Measurements from ENCODE around the gene DUSP3.

The DUSP3 gene

DNA sequence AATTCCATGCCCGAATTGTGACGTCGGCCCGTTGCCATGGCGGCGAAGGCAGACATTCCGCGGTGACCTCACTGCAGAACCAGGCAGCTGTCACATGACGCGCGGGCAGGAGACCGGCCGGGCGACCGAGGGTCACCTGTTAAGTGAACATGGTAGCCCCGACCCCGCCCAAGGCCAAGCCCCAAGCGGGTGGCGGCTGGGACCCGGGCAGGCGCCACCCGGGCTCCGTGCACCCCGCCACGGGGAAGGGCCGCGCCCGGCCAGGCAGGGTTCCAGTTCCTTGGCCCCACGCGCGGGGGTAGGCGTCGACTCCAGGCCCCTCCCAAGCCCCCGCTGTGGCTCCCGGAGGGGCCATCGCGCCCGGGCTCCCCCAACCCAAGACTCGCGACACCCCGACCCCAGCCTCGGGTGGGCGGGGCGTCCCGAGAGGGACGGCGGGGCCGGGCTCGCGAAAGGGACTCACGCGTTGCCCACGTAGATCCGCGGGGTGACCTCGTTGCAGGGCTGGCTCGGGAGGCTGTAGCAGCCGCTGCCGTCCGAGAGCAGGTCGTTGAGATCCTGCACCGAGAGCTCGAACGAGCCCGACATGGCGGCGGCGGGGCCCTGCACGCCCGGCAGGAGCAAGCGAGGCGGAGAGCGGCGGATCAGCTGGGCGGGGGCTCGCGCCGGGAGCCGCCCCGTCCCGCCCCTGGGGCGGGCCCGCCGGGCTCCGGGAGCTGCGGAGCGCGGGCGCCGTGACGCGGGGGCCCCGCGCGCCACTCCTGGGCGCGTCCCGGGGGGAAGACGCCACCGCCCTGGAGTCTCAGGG, at the start of gene DUSP3:
Gene DUSP3, minus strand, starts transcription at position 641 of the 808 bp plus-strand sequence. Its CDS starts 53 bp downstream, at position 588.
- peak; percentile 59 for DNase-seq (ENCODE audit: low read depth)

DNA sequence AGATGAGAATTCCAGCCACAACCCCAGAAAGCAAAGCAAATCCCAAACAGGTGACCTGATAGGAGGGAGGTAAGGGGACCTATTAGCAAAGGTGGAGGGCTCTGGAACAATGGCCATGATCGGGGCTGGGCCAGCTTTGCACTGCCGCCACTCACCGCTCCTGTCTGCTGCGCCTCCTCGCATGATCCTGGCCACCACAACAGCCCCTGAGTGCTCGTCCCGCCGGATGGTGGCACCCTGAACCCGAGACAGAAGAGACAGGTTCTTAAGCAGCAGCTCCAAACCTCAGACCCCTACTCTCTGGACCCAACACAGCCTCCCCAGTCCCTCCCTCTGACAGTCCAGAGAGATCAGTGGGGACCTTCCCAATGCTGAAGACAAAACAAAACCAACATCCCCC, 48.8 kb upstream of the DUSP3 start:
- DNase-seq (ENCODE audit: low read depth), result no peak

DNA sequence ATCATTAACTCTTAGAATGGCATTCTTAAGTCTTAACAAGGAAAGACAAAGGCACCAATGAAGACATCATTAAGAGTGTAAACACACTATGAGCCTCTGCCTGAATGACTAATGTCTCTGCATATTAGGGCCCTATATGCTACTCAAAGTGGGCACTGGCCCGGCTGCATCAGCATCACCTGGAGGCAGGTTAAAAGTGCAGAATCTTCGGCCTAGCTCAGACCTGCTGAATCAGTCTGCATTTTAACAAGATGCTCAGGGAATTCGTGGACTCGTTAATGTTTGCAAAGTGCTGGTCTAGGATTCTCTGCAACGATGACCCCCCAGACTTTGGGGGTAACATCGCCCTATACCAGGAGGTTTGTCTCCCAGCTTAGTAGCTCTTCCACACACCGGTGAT, 47.4 kb upstream of the DUSP3 start:
- DNase-seq (ENCODE audit: low read depth), result no peak

DNA sequence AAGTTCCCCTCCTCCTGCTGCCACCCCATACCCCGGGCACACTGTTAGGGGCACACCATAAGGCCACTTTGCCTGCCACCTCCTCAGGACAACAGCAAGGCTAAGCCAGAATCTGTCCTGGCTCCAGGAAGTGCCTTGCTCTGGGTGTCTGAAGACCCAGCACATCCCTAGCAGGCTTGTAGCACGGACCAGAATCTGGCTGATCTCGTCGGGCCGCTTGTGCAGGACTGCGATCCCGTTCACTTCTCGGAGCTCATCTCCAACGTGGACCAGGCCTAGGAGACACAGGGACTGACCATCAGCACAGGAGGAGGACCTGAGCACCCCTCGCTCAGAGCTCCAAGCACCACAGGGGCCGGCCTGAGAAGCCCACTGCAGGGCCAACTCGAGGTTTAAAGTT, 46.8 kb upstream of the DUSP3 start:
- DNase-seq (ENCODE audit: low read depth), result no peak

DNA sequence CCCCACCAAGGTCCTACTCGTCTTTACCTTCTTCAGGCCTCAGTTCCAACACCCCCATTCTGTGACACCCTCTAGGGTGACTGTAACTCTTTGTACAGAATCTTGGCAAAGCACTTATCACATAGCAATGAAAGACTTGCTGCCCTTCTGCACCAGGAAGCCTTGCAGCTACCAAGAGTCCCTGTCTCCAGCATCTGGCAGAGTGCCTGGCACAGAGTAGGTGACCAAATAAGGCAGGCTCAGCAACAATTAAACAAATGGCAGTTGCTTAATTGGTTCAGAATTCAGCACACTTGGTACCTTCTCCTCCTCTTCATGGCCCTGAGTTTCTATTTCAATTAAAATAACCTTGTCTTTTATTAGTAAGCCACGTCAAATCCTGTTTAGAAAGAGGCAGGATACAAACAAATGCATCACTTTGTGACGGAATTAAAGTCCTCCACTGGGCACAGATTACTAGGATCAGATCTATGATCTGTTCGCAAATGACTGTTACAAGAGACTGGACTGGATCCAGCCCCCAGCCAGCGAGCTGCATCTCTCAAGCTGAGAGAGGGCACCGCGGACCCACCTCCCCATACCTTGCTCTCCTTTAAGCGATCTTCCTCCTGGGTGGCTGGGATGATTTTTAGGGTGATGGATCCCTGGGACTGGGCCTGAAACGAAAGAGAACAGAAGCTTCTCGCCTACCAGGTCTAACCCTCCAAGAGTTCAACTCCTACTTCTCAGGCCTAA, 44.7 kb upstream of the DUSP3 start:
- DNase-seq (ENCODE audit: low read depth), result no peak

DNA sequence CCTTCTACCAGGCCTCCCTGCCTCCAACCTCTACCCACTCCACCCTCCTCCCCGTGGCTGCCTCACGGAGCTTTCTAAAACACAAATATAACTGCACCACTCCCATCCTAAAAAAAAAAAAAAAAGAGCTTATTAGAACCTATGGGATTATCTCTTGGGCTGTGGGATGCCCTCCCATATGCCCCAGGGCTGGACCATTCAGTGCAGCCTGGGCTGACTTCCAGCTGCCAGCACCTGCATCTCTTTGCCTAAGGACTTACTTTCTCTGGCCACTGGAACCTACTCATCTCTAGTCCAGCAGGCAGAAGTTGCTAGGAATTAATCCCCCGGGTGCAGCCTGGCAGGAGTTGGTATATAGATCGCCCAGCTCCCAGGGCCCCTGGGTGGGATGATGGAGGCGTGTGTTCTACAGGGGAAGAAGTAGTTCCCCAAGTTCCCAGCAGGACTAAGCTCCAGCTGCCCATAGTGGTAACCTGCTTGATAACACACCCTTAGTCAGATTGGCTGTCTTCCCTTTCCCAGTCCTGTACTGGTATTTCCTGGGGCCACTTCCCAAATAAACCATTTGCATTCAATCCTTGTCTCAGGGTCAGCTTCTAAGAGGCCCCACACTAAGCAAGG, 43.9 kb upstream of the DUSP3 start:
- no peak for DNase-seq (ENCODE audit: low read depth)

DNA sequence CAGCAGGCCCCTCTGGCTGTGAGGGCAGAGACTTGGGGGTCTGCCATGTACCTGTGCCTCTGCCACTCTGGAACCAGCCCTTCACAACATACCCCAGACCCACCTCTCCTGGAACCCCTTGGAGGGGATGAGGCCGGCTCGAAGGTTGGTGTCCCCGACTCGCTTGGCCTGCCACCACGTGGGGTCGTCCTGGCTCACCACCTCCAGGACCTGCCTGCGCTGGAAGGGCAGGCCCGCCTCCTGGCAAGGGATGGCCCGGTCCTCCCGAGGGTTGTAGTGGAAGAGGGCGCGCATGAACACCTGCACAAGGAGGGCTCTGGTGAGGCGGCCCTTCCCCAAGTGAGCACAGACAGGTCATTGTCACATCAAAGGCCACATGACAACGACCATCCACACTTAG, 42.0 kb upstream of the DUSP3 start:
- DNase-seq (ENCODE audit: low read depth), result no peak

DNA sequence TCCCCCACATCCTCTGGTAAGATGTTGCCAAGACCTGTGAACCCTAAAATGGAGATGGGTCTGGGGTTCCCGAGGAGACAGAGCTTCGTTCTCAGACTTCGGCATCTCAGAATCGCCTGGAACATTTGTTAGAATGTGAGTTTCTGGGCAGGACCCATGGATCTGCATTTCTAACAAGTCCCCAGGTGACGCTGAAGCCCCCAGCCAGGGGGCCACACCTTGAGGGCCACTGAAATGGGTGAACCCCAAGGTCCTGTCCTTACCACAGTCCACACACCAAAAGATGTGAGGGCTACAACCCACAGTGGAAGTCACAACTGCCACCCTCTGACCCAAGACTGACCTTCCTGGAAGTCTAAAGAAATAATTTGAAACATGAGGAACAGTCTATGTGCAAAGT, 40.2 kb upstream of the DUSP3 start:
- no peak for DNase-seq (ENCODE audit: low read depth)

DNA sequence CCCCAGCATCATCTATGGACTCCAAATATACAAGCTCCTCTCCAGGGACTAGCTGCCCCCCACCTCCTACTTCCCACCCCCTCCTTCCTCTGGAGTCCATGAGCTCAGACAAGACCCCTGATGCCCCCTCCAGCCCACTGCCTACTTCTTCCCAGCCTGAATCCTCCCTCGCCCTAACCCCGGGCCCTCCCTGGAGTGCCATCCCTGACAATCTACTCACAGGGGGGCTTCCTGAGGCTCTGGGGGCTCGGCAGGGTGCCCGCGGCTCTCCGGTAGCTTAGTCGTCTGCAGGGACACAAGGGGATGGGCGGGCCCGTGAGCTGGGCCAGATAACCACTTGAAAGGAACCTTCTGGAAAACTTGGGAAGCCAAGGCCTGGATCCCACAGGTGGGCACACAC, 39.0 kb upstream of the DUSP3 start:
- no peak for DNase-seq (ENCODE audit: low read depth)

DNA sequence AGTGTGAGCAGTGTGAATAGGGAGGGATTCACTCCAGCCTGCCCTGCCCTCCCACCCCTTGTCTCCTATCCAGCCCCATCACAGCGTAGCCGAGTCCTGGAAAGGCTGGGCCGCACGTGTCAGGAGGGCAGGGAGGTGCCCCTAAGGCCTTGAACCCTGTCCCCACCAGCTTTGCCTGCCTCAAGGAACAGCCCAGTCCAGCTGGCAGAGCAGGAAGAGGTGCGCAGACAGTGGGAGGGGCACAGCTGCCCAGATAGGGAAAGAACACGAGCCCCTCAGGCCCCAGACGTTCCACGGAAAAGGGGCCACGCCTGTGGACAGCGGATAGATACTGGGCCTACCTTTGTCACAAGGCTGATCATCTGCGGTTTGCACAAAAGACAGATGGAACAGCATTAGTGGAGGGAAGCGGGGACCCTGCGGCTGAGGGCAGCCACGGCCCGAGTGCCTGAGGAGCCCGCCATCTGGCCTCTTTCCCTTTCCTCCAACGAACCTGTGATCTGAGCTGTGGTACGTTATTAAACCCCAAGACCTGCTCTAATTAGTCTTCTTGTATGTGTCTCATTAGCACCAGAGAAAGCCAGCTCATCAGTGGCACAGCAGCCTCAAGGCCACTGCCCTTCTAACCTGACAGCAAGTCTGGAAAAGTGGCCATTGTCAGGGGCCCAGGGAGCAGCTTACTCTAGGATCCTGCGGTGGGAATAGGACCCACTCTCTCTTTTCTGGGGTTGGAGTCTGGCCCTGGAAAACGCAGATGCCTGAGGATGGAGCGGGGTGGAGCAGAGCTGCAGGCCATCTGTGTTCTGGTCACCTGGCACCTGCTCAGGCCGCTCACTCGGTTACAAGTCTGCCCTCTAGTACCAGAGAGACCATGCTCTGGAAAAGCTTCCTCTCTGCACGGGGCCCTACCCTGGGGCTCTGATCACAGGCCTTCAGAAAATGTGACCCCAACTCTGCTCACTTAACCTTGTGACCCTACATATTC, 37.9 kb upstream of the DUSP3 start:
- no peak for DNase-seq (ENCODE audit: low read depth)

DNA sequence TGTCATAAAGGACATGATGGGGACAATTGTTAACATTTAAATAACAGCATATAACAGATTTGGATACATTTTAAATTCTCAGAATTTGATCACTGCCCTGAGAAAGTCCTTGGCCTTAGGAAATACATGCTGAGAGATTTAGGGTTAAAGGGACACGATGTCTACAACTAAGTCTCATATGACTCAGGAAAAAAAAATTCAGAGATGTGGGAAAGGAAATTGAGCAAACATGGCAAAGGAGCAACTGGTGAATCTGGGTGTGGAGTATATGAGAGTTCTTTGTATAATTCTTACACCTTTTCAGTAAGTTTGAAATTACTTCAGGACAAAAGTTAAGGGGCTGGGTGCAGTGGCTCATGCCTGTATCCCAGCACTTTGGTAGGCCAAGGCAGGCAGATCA, 35.9 kb upstream of the DUSP3 start:
- DNase-seq (ENCODE audit: low read depth), result no peak

DNA sequence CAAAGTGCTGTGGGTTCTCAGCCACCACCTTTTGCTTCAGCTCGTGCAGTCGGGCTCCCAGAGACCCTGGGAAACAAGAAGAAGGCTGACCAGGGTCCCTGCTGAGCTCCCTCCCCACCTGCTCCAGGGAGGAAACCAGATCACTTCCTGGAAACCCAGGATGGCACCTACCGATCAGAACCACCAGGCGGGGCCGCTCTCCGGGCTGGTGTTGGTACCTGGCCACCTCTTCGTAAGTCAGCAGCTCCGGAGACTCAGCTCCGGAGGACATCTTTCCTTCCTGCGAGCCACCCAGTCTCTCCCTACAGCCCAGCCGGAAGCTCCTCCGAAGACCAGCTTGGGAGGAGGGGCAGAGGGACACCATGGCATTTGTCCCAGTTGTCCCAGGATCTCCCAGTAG, 35.2 kb upstream of the DUSP3 start:
- DNase-seq (ENCODE audit: low read depth), result no peak

DNA sequence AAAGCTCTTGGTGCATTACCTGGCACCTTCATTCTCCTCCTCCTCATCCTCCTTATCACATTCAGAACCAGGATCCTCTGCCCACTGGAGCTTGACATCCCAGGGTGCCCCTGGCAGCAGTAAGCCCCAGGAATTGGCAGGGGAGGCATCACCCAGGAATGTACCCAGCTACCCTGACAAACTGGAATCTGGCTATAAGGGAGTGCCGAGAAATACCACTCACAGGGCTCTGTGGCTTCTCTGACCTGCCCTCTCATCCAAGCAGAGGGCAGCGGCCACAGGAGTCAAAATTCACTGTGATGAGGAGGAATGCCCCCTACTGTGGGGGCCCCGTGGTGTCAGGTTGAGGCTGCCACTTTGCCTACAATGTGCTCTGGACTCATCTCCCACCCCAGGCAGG, 34.6 kb upstream of the DUSP3 start:
- DNase-seq (ENCODE audit: low read depth), result no peak

DNA sequence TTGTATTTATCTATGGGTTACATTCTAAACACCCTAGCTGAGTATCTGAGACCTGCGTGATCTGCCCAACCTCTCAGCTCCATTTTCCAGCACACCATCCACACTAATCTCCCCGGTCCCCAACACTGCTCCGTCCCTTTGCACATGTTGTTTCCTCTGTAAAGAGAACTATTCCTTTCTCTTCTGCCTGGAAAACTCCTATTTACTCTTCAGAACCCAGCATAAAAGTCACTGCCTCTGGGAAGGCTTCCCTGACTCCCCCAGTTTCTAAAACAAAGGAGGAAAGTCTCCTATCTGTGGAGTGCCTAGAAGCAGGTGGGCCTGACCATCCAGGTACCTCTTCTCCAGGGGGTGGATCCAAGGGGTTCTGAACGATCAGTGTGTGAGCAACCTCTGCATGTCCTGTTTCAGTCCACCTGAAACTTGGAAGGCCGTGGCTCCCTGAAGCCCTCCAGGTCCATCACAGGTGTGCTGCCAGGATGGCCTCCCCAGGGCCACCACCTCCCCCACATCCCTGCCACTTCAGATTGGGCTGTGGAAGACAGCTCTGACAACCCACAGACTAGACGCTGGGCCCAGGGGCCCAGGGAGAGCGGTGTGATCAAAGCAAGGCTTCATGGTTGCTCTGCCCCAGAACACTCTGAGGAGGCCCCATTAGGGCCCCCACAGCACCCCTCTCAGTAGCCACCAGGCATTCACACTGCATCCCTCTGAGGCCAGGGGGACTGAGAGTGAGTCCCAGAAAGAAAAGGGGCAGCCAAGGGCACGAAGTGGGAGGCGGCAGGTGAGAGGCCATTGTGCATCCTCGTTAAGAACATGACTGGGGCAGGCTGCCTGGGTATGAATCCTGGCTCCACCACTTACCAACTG, 33.9 kb upstream of the DUSP3 start:
- no peak for DNase-seq (ENCODE audit: low read depth)

DNA sequence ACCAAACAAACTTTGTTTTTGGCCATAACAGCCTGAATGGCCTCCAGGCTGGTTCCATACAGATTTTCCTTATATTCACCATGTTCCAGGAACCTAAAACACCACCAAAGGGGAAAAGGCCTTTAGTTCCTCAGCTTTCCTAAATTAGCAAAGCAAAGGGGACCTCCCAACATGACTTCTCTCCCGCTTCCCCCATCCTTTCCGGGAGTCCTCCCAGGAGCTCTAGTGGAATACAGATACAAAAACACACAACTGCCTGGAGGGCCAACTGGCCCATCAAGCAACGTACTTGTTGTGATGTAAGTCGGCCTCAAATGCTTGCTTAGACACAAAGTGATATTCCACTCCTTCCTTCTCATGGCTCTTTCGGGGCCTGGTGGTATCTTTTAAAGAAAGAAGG, 32.0 kb upstream of the DUSP3 start:
- DNase-seq (ENCODE audit: low read depth), result no peak

DNA sequence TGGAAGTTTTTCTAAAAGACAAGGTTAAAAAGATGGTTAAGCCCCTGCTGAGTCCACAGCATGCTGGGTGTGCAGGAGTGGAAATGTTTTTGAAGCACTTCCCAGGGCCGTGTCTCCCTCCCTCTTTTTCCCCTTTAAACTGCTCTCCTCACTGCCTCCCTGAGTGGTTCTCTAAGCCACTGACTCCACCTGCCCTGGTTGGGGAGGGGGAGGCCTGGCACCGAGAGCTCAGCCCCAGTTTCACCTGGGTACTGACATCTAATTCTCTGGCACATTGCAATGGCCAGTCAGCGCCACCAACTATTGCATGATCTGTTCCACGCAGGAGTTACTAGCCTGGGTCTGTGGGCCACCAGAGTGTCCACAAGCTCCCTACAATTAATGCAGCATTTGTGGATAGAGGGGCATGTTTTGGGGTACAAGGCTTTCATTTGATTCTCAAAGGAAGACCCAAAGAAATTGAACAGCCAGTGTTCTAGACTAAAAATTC, 31.5 kb upstream of the DUSP3 start:
- DNase-seq (ENCODE audit: low read depth), result no peak

DNA sequence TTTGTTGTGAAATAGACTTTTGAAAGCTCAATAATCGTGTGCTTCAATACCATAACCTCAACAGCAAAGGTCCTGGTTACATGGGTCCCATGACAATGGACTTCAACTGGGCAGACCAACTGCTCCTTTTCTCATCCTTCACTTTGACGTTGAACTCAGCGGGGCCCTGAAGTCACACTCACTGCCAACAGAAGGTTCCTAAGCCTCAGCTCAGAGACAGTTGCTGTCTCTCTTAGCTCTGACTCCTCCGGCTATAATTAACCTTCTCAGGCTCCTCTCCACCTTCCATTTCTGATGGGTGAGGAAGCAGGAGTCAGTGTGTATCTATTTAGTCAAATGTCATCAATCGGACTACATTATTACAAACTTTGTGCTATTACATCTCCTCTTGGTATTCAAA, 30.3 kb upstream of the DUSP3 start:
- no peak for DNase-seq (ENCODE audit: low read depth)

DNA sequence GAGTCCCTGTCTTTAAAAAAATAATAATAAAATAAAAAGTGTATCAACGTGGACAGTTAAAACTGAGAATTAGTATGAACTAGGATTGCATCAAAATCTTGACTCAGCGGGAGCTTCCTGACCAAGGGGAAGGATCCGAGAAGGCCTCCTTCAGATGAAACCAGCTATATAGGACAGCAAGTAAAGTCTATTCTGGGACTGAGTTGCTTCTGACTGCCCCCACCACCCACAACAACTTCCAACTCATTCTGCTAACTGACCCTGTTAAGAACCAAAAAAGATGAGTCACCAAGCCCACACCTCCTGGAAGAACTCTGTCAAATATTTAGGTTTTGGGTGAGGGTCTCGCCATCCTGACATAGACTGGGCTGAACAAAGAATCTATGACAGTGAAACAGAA, 29.3 kb upstream of the DUSP3 start:
- DNase-seq (ENCODE audit: low read depth), result no peak

DNA sequence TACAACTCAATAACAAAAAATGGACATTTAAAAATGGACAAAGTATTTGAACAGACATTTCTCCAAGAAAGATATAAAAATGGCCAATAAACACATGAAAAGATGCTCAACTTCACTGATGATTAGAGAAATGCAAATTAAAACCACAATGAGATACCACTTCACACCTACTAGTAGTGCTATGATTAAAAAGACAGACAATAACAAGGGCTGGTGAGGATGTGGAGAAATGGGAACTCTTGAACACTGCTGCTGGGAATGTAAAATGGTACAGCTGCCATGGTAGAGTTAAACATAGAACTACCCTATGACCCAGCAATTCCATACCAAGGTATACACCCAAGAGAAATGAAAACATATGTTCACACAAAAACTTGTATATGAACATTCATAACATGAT, 26.3 kb upstream of the DUSP3 start:
- DNase-seq (ENCODE audit: low read depth), result no peak

DNA sequence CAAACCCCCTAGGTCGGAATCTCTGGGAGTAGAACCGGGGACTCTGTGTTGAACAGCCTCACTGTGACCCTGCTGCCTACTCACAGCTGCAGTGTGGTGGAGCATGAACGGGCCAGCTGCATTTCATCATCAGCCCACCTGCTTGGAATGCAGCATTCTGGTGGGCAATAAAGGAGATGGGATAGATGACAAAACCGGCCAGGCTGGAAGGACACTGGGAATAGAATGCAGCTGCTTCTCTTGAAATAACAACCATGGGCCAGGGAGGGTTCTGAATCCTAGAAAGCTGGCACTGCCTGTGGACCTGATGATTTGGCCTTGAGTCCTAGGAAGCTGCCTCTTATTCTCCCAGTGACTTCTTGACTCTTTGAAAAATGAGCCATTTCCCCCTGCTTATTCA, 25.0 kb upstream of the DUSP3 start:
- no peak for DNase-seq (ENCODE audit: low read depth)

DNA sequence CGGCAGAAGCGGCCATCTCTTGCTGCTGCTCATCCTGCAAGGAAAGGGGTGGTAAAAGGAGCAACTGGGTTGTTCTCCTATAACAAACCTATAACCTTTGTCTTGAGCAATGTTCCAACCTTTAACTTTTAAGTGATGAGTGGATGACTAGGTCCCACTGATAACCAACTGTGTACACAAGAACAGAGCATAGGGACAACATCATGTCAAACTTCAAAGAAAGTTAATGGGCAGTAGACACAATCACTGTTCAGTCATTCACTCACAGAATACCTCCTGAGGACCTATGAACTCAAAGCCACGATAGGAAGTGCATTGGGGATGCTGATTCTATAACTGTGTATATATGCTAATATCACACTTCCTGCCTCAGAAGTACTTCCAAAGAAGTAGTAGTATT, 23.1 kb upstream of the DUSP3 start:
- no peak for DNase-seq (ENCODE audit: low read depth)
